HCT116 (cell line): ENCODE results near the gene PRPF18. TPM values are rescaled to one million over a fixed set of nuclear protein-coding genes. Genes with fewer than 3 reads are reported as not detected.

Experiments used
- ATAC-seq: fragments of 200-7000 bp; cut with Tn5 transposase; 2 replicates; pipeline ENCODE4 v1.9.1; 2020; ENCODE audit warnings: mild to moderate bottlenecking, moderate library complexity
- BruUV-seq: library from RNA; stranded (reverse); fragments of 400-500 nt; replicated peaks from 2 replicates; lab custom pipeline; 2021; lab: Mats Ljungman, UMichigan
- CTCF ChIA-PET: fragments of 300-600 bp; sonication (Branson Sonifier 250); formaldehyde crosslinking; loops from one replicate; lab custom pipeline; 2021; ENCODE audit warnings: antibody characterized with exemption; lab: Charles Lee
- POLR2A ChIA-PET: fragments of 300-600, 350-600 bp; sonication (Branson Sonifier 250); formaldehyde crosslinking; loops from one replicate; lab custom pipeline; 2021; ENCODE audit warnings: antibody characterized with exemption; lab: Charles Lee
- RAD21 ChIA-PET, 2 experiments: fragments of 300-600 bp; sonication (Branson Sonifier 250); formaldehyde crosslinking; loops; one replicate each; lab custom pipeline; 2023; ENCODE audit warnings: low total read pairs in 2 of 2; ENCODE audit not compliant: uncharacterized antibody in 2 of 2, unreplicated experiment in 2 of 2, low non-redundant PET in 1 of 2; lab: Charles Lee
- DNase-seq: peaks from one replicate; pipeline ENCODE4 v3.0.0-alpha.2; 2010; ENCODE audit warnings: low read depth, low spot score
- H2AFZ ChIP-seq: fragments of 200-600 bp; shearing (Covaris generic), sonication (generic); 2 replicates; pipeline ENCODE4 v1.6.1; 2017; ENCODE audit warnings: low read depth, mixed run types, mixed read lengths, antibody characterized with exemption, low read length; ENCODE audit not compliant: poor library complexity, severe bottlenecking
- H3K27ac ChIP-seq: 2 replicates; pipeline ENCODE4 v1.5.1; 2012; ENCODE audit warnings: low read depth, low read length
- H3K27me3 ChIP-seq: fragments of 200-600 bp; sonication (generic); 2 replicates; pipeline ENCODE4 v1.6.1; 2016; ENCODE audit warnings: mixed run types, low read length, mixed read lengths; ENCODE audit not compliant: insufficient read depth
- H3K36me3 ChIP-seq, 2 experiments: fragments of 200-500 bp in 1 of 2; fragments of 200-600 bp in 1 of 2; sonication (Bioruptor generic) in 1 of 2; sonication (generic) in 1 of 2; 2 replicates each; pipeline versions ENCODE4 v1.5.1 to v1.6.1; 2014 to 2016; ENCODE audit warnings: low read length in 2 of 2, inconsistent platforms in 1 of 2, mixed read lengths in 1 of 2, mixed run types in 1 of 2; ENCODE audit not compliant: insufficient read depth in 2 of 2, control insufficient read depth in 1 of 2
- H3K4me1 ChIP-seq, 2 experiments: fragments of 200-600 bp in 1 of 2; sonication (generic) in 1 of 2; 2 replicates each; pipeline versions ENCODE4 v1.5.1 to v1.6.1; 2012 to 2017; ENCODE audit warnings: low read length in 2 of 2, inconsistent platforms in 1 of 2, mild to moderate bottlenecking in 1 of 2, mixed read lengths in 1 of 2, mixed run types in 1 of 2, moderate library complexity in 1 of 2; ENCODE audit not compliant: insufficient read depth in 2 of 2, control insufficient read depth in 1 of 2
- H3K4me2 ChIP-seq: fragments of 200-600 bp; sonication (generic); 2 replicates; pipeline ENCODE4 v1.6.1; 2017; ENCODE audit warnings: mixed run types, low read length, mixed read lengths
- H3K4me3 ChIP-seq, 2 experiments: fragments of 200-600 bp in 1 of 2; sonication (generic) in 1 of 2; replicated peaks in 1 of 2; 2 replicates each; pipeline ENCODE4 v1.5.1; 2011 to 2016; ENCODE audit warnings: low read length in 2 of 2, control low read depth in 1 of 2, low read depth in 1 of 2, mild to moderate bottlenecking in 1 of 2, mixed read lengths in 1 of 2, mixed run types in 1 of 2
- H3K79me2 ChIP-seq: fragments of 200-600 bp; sonication (generic); 2 replicates; pipeline ENCODE4 v1.6.1; 2017; ENCODE audit warnings: mild to moderate bottlenecking, mixed run types, low read length, moderate library complexity, mixed read lengths; ENCODE audit not compliant: insufficient read depth
- H3K9ac ChIP-seq: fragments of 200-600 bp; sonication (generic); 2 replicates; pipeline ENCODE4 v1.6.1; 2016; ENCODE audit warnings: low read length, mixed read lengths
- H3K9me2 ChIP-seq: fragments of 200-600 bp; sonication (generic), shearing (Covaris generic); 2 replicates; pipeline ENCODE4 v1.6.1; 2017; ENCODE audit warnings: mixed run types, mild to moderate bottlenecking, moderate library complexity; ENCODE audit not compliant: insufficient read depth
- H3K9me3 ChIP-seq, 2 experiments: fragments of 200-500 bp in 1 of 2; fragments of 200-600 bp in 1 of 2; sonication (Bioruptor generic) in 1 of 2; sonication (generic) in 1 of 2; 2 replicates each; pipeline ENCODE4 v1.6.1; 2014 to 2017; ENCODE audit warnings: low read length in 2 of 2, mixed read lengths in 2 of 2, inconsistent platforms in 1 of 2, low read depth in 1 of 2, mild to moderate bottlenecking in 1 of 2, mixed run types in 1 of 2, moderate library complexity in 1 of 2; ENCODE audit not compliant: control insufficient read depth in 1 of 2, insufficient read depth in 1 of 2
- H4K20me1 ChIP-seq: fragments of 200-600 bp; sonication (generic), shearing (Covaris generic); 2 replicates; pipeline ENCODE4 v1.6.1; 2017; ENCODE audit warnings: mixed run types, mild to moderate bottlenecking, moderate library complexity; ENCODE audit not compliant: insufficient read depth
- CEBPB ChIP-seq: IDR thresholded peaks from 2 replicates; pipeline ENCODE4 v1.6.1; 2012; ENCODE audit warnings: low read depth
- EGR1 ChIP-seq: IDR thresholded peaks from 2 replicates; pipeline ENCODE4 v1.6.1; 2012; ENCODE audit warnings: low read depth
- ELF1 ChIP-seq: IDR thresholded peaks from 2 replicates; pipeline ENCODE4 v1.6.1; 2012; ENCODE audit warnings: low read depth, borderline replicate concordance
- EZH2phosphoT487 ChIP-seq: fragments of 200-600 bp; IDR thresholded peaks from 2 replicates; pipeline ENCODE4 v1.6.1; 2018; ENCODE audit warnings: antibody characterized with exemption, borderline replicate concordance
- JUND ChIP-seq: IDR thresholded peaks from 2 replicates; pipeline ENCODE4 v1.6.1; 2012
- POLR2A ChIP-seq: IDR thresholded peaks from 2 replicates; pipeline ENCODE4 v1.7.0; 2011; ENCODE audit warnings: borderline replicate concordance; ENCODE audit not compliant: insufficient read depth, insufficient read length; ENCODE audit errors: extremely low read depth
- POLR2AphosphoS5 ChIP-seq: IDR thresholded peaks from 2 replicates; pipeline ENCODE4 v1.6.1; 2011; ENCODE audit warnings: mild to moderate bottlenecking, low read depth, low read length, moderate library complexity
- RAD21 ChIP-seq: IDR thresholded peaks from 2 replicates; pipeline ENCODE4 v1.6.1; 2012; ENCODE audit warnings: low read depth, mild to moderate bottlenecking
- ZNF274 ChIP-seq: fragments of 200-500 bp; sonication (Bioruptor generic); IDR thresholded peaks from 2 replicates; pipeline ENCODE4 v1.6.1; 2014; ENCODE audit warnings: mild to moderate bottlenecking, low read depth, low read length, inconsistent platforms
- intact Hi-C: fragments of 100-400 bp; cut with micrococcal nuclease; formaldehyde crosslinking; loops from 2 replicates; pipeline ENCODE4 v1.10.0; 2022
- total RNA-seq: library from RNA; stranded (reverse); gene quantifications from one replicate; pipeline ENCODE4 v1.2.1, GENCODE V29; 2021; ENCODE audit not compliant: unreplicated experiment
- TF ChIP-seq, protein P1 (sequence below): IDR thresholded peaks from 2 replicates; pipeline ENCODE4 v1.6.1; 2012; ENCODE audit warnings: low read depth

The PRPF18 gene
- total RNA-seq, 1 experiment from 2014 or later, result 16.2 TPM

DNA sequence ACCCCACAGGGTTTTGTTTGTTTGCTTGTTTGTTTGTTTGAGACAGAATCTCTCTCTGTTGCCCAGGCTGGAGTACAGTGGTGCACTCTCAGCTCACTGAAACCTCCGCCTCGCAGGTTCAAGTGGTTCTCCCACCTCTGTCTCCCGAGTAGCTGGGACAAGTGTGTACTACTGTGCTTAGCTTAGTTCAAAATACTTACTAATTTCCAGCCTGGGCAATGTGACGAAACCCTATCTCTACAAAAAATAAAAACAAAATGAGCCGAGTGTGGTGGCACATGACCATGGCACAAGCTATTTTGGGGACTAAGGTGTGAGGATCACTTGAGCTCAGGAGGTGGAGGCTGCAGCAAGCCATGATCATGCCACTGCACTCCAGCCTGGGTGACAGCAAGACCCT is 15.2 kb upstream of the PRPF18 start:
- TF ChIP-seq, protein P1, sequence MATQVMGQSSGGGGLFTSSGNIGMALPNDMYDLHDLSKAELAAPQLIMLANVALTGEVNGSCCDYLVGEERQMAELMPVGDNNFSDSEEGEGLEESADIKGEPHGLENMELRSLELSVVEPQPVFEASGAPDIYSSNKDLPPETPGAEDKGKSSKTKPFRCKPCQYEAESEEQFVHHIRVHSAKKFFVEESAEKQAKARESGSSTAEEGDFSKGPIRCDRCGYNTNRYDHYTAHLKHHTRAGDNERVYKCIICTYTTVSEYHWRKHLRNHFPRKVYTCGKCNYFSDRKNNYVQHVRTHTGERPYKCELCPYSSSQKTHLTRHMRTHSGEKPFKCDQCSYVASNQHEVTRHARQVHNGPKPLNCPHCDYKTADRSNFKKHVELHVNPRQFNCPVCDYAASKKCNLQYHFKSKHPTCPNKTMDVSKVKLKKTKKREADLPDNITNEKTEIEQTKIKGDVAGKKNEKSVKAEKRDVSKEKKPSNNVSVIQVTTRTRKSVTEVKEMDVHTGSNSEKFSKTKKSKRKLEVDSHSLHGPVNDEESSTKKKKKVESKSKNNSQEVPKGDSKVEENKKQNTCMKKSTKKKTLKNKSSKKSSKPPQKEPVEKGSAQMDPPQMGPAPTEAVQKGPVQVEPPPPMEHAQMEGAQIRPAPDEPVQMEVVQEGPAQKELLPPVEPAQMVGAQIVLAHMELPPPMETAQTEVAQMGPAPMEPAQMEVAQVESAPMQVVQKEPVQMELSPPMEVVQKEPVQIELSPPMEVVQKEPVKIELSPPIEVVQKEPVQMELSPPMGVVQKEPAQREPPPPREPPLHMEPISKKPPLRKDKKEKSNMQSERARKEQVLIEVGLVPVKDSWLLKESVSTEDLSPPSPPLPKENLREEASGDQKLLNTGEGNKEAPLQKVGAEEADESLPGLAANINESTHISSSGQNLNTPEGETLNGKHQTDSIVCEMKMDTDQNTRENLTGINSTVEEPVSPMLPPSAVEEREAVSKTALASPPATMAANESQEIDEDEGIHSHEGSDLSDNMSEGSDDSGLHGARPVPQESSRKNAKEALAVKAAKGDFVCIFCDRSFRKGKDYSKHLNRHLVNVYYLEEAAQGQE, result no peak
- TF ChIP-seq EGR1 (no peak), EZH2phosphoT487 (no peak), RAD21 (no peak), POLR2A (no peak), CEBPB (no peak), ELF1 (no peak), JUND (no peak), POLR2AphosphoS5 (no peak), ZNF274 (no peak)
- POLR2A ChIA-PET, result no interaction called here
- BruUV-seq, result no TSS peak
- Histone ChIP-seq H3K27ac (no peak overlapping the region), H3K4me3 (no peak overlapping the region), H3K4me1 (no peaks in the 10 kb centered on the region), H3K4me2 (no peak overlapping the region), H3K79me2 (no peaks in the 10 kb centered on the region), H2AFZ (no peak overlapping the region), H4K20me1 (no peaks in the 10 kb centered on the region), H3K9me3 (no peaks in the 10 kb centered on the region), H3K27me3 (no peaks in the 10 kb centered on the region), H3K9me2 (no peaks in the 10 kb centered on the region), H3K9ac (no peak overlapping the region), H3K36me3 (no peaks in the 10 kb centered on the region)
- intact Hi-C loops, result no loop called here
- no peak for DNase-seq
- CTCF ChIA-PET, result no interaction called here
- no peak for ATAC-seq
- RAD21 ChIA-PET, result no interaction called here
